Uterus (tissue), 2 donors: ENCODE measurements around the gene HINT3.

Experiments used
- POLR2A ChIP-seq, 2 donors: fragments of 450-650 bp; IDR thresholded peaks; one replicate each; pipeline ENCODE4 v1.6.1; 2016; ENCODE audit warnings: antibody characterized with exemption in 2 of 2, mild to moderate bottlenecking in 1 of 2, moderate library complexity in 1 of 2
- TF ChIP-seq, protein P1 (sequence below), 4 experiments: fragments of 200-600 bp in 2 of 4; fragments of 450-650 bp in 2 of 4; sonication (generic) in 2 of 4; IDR thresholded peaks; one replicate each; pipeline ENCODE4 v1.5.1; 2016 to 2019; ENCODE audit warnings: antibody characterized with exemption in 4 of 4, mild to moderate bottlenecking in 2 of 4, moderate library complexity in 1 of 4

GRCh38 chr6:125959041-125959440 lies 2.5 kb downstream of the HINT3 start:
- no peak for TF ChIP-seq POLR2A (IDR thresholded peaks at IDR 0.05)
- TF ChIP-seq, protein P1, sequence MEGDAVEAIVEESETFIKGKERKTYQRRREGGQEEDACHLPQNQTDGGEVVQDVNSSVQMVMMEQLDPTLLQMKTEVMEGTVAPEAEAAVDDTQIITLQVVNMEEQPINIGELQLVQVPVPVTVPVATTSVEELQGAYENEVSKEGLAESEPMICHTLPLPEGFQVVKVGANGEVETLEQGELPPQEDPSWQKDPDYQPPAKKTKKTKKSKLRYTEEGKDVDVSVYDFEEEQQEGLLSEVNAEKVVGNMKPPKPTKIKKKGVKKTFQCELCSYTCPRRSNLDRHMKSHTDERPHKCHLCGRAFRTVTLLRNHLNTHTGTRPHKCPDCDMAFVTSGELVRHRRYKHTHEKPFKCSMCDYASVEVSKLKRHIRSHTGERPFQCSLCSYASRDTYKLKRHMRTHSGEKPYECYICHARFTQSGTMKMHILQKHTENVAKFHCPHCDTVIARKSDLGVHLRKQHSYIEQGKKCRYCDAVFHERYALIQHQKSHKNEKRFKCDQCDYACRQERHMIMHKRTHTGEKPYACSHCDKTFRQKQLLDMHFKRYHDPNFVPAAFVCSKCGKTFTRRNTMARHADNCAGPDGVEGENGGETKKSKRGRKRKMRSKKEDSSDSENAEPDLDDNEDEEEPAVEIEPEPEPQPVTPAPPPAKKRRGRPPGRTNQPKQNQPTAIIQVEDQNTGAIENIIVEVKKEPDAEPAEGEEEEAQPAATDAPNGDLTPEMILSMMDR (IDR thresholded peaks at IDR 0.05), result no peak
